Kidney epithelial cell (primary cell): ENCODE measurements around the gene DDIT3. TPM values are rescaled to one million over a fixed set of nuclear protein-coding genes. Genes with fewer than 3 reads are reported as not detected.
"Not testable (repeated sequence)": the region's sequence is repeated elsewhere in the genome, so short reads cannot be mapped to it uniquely, and the experiment has no call there.

Experiments
- DNase-seq: peaks from one replicate; pipeline ENCODE4 v3.0.0-alpha.2; 2010; ENCODE audit warnings: low read depth
- H3K27me3 ChIP-seq: 2 replicates; pipeline ENCODE4 v1.6.0; 2011; ENCODE audit warnings: low read length; ENCODE audit not compliant: control insufficient read depth, insufficient read depth
- H3K36me3 ChIP-seq: 2 replicates; pipeline ENCODE4 v1.5.1; 2011; ENCODE audit warnings: low read length; ENCODE audit not compliant: control insufficient read depth, insufficient read depth
- H3K4me3 ChIP-seq: 2 replicates; pipeline ENCODE4 v1.5.1; 2011; ENCODE audit warnings: low read depth, mild to moderate bottlenecking, control low read depth, low read length
- CTCF ChIP-seq: IDR thresholded peaks from 2 replicates; pipeline ENCODE4 v1.5.1; 2011; ENCODE audit warnings: mild to moderate bottlenecking, moderate library complexity, low read length, control low read depth, inconsistent platforms; ENCODE audit not compliant: insufficient read depth, poor library complexity, severe bottlenecking
- total RNA-seq: library from RNA; depleted of rRNA; stranded (reverse); fragments of >200 nt; gene quantifications from 2 replicates; pipeline ENCODE4 v1.2.3, GENCODE V29; 2015

DDIT3 gene
- total RNA-seq, 1 donor from 2014 or later: 107 TPM

GRCh38 chr12:57513266-57513665, 7.0 kb downstream of the DDIT3 start:
- Histone ChIP-seq H3K36me3 (peaks cover 3% of the 10 kb centered on the region), H3K27me3 (no peaks in the 10 kb centered on the region), H3K4me3 (no peak overlapping the region)
- TF ChIP-seq CTCF: no peak
- DNase-seq: no peak

- no peak for DNase-seq
- TF ChIP-seq CTCF: no peak
- Histone ChIP-seq H3K36me3 (peaks cover 3% of the 10 kb centered on the region), H3K27me3 (no peaks in the 10 kb centered on the region), H3K4me3 (no peak overlapping the region)
These were observed 7.6 kb downstream of the DDIT3 start for GRCh38 chr12:57512665-57513064.

GRCh38 chr12:57511588-57512325, 8.6 kb downstream of the DDIT3 start:
- H3K27me3 ChIP-seq: no peaks in the 10 kb centered on the region
- DNase-seq: no peak

GRCh38 chr12:57511161-57511560, 9.2 kb downstream of the DDIT3 start:
- no peak for DNase-seq
- Histone ChIP-seq H3K4me3 (no peak overlapping the region), H3K27me3 (no peaks in the 10 kb centered on the region), H3K36me3 (peaks cover 1% of the 10 kb centered on the region)
- no peak for TF ChIP-seq CTCF

More at GRCh38 chr12:57511588-57512325, 8.6 kb downstream of the DDIT3 start:
- H3K36me3 ChIP-seq: peaks cover 1% of the 10 kb centered on the region
- H3K4me3 ChIP-seq: no peak overlapping the region
- no peak for TF ChIP-seq CTCF

- H3K4me3 ChIP-seq, DNase-seq, H3K36me3 ChIP-seq, H3K27me3 ChIP-seq: not testable (repeated sequence)
These were observed 12.5 kb downstream of the DDIT3 start for GRCh38 chr12:57507796-57508195.

GRCh38 chr12:57506541-57506940, 13.8 kb downstream of the DDIT3 start:
- H3K27me3 ChIP-seq, H3K36me3 ChIP-seq, DNase-seq, H3K4me3 ChIP-seq: not testable (repeated sequence)

- not testable (repeated sequence) for DNase-seq
These were observed 17.9 kb downstream of the DDIT3 start for GRCh38 chr12:57502311-57502969.

More at GRCh38 chr12:57502311-57502969, 17.9 kb downstream of the DDIT3 start:
- H3K4me3 ChIP-seq, H3K36me3 ChIP-seq, H3K27me3 ChIP-seq: not testable (repeated sequence)
